SK-N-SH (cell line): Measurements from ENCODE around the gene ZNF674.
"Not testable (repeated sequence)": the region's sequence is repeated elsewhere in the genome, so short reads cannot be mapped to it uniquely, and the experiment has no call there.

Source experiments
- CHD2 ChIP-seq: fragments of 150-350 bp; IDR thresholded peaks from 2 replicates; pipeline ENCODE4 v1.6.1; 2018; ENCODE audit warnings: low read length; ENCODE audit not compliant: partially characterized antibody
- CTCF ChIP-seq: fragments of 200-600 bp; sonication (generic); IDR thresholded peaks from 2 replicates; pipeline ENCODE4 v1.6.1; 2017; ENCODE audit warnings: antibody characterized with exemption, mild to moderate bottlenecking, moderate library complexity
- EP300 ChIP-seq, 2 experiments: IDR thresholded peaks; 2 replicates each; pipeline versions ENCODE4 v1.4.0 to v1.6.1; 2012; ENCODE audit warnings: borderline replicate concordance in 1 of 2, low read depth in 1 of 2, low read length in 1 of 2
- POLR2AphosphoS5 ChIP-seq: IDR thresholded peaks from 2 replicates; pipeline ENCODE4 v1.6.1; 2012; ENCODE audit warnings: low read depth, low read length
- TEAD4 ChIP-seq: IDR thresholded peaks from 2 replicates; pipeline ENCODE4 v1.4.0; 2012; ENCODE audit warnings: mild to moderate bottlenecking, borderline replicate concordance; ENCODE audit not compliant: insufficient read depth
- TF ChIP-seq, protein P1 (sequence below): fragments of 150-350 bp; IDR thresholded peaks from 2 replicates; pipeline ENCODE4 v1.6.1; 2017; ENCODE audit warnings: antibody characterized with exemption, low read length, low read depth, borderline replicate concordance

DNA sequence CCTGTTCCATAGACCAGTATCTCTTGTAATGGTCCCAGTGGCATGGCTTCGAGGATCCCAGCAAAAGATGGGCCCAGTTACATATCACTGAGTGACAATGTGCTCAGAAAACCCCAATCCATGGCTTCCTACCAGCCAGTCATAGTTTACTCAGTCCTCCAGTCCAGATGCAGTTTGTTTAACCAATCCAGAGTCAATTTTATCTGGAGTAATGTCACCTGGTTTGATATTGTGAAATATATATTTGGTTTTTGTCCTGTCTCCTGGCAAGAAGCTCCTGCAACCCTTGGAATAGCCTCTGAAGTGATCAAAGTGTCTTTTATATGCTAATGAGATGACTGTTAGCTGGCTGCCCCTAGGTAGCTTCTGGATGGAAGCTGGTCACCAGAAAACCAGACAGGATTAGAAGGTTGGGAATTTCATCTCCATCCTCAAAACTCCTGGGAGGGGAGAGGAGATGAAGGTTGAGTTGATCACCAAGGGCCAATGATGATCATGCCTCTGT lies 14.8 kb downstream of the ZNF674 start:
- TF ChIP-seq EP300 (IDR thresholded peaks at IDR 0.05; ENCODE audit: borderline replicate concordance in 1 of 2, low read depth in 1 of 2, low read length in 1 of 2); CTCF; POLR2AphosphoS5; CHD2; TEAD4: not testable (repeated sequence)
- TF ChIP-seq, protein P1, sequence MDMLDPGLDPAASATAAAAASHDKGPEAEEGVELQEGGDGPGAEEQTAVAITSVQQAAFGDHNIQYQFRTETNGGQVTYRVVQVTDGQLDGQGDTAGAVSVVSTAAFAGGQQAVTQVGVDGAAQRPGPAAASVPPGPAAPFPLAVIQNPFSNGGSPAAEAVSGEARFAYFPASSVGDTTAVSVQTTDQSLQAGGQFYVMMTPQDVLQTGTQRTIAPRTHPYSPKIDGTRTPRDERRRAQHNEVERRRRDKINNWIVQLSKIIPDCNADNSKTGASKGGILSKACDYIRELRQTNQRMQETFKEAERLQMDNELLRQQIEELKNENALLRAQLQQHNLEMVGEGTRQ, result not testable (repeated sequence)
